HepG2 (cell line): ENCODE measurements around the gene SNRNP48. TPM values are rescaled to one million over a fixed set of nuclear protein-coding genes. Genes with fewer than 3 reads are reported as not detected.

Experiments
- AHR ChIP-seq: IDR thresholded peaks from 2 replicates; pipeline ENCODE4 v1.6.1; 2018; ENCODE audit warnings: missing genetic modification reagents, missing compliant biosample characterization
- ATM ChIP-seq: fragments of 450-650 bp; IDR thresholded peaks from 2 replicates; pipeline ENCODE4 v1.7.1; 2017; ENCODE audit warnings: mild to moderate bottlenecking, borderline replicate concordance
- CBFB ChIP-seq: sonication (generic); formaldehyde crosslinking; IDR thresholded peaks from 2 replicates; pipeline ENCODE4 v1.4.0; 2020; ENCODE audit warnings: missing genetic modification reagents
- CEBPB ChIP-seq: IDR thresholded peaks from 2 replicates; pipeline ENCODE4 v1.6.1; 2011; ENCODE audit warnings: low read depth, low read length, improper control_type of control experiment, borderline replicate concordance
- CENPX ChIP-seq: sonication (generic); formaldehyde crosslinking; IDR thresholded peaks from 2 replicates; pipeline ENCODE4 v1.9.0; 2021; ENCODE audit warnings: mild to moderate bottlenecking, missing genetic modification reagents, moderate library complexity
- DMAP1 ChIP-seq: IDR thresholded peaks from 2 replicates; pipeline ENCODE4 v1.6.1; 2016
- FIP1L1 ChIP-seq: fragments of 200-400 bp; formaldehyde crosslinking; IDR thresholded peaks from 2 replicates; pipeline ENCODE4 v1.6.1; 2018; ENCODE audit warnings: low read depth, mild to moderate bottlenecking, low read length, moderate library complexity, borderline replicate concordance; ENCODE audit not compliant: insufficient read depth
- GZF1 ChIP-seq: sonication (generic); formaldehyde crosslinking; IDR thresholded peaks from 2 replicates; pipeline ENCODE4 v1.5.1; 2020; ENCODE audit warnings: mild to moderate bottlenecking, missing genetic modification reagents
- HMG20A ChIP-seq: IDR thresholded peaks from 2 replicates; pipeline ENCODE4 v1.6.1; 2016; ENCODE audit warnings: borderline replicate concordance
- HOXA7 ChIP-seq: sonication (generic); formaldehyde crosslinking; IDR thresholded peaks from 2 replicates; pipeline ENCODE4 v1.8.1; 2022; ENCODE audit warnings: mild to moderate bottlenecking, missing genetic modification reagents, moderate library complexity
- MYNN ChIP-seq: sonication (generic); formaldehyde crosslinking; IDR thresholded peaks from 2 replicates; pipeline ENCODE4 v1.4.0; 2020; ENCODE audit warnings: mild to moderate bottlenecking, low read depth, missing genetic modification reagents
- PHF5A ChIP-seq: IDR thresholded peaks from one replicate; pipeline ENCODE4 v1.6.1; 2018; ENCODE audit warnings: low read depth, missing genetic modification reagents; ENCODE audit not compliant: unreplicated experiment
- PTBP1 ChIP-seq: fragments of 200-400 bp; formaldehyde crosslinking; IDR thresholded peaks from 2 replicates; pipeline ENCODE4 v1.6.1; 2018; ENCODE audit warnings: low read length, low read depth; ENCODE audit not compliant: poor library complexity, severe bottlenecking
- SP1 ChIP-seq, 2 experiments: fragments of 450-650 bp in 1 of 2; sonication (generic) in 1 of 2; formaldehyde crosslinking in 1 of 2; IDR thresholded peaks; 2 replicates each; pipeline versions ENCODE4 v1.4.0 to v1.6.1; 2016 to 2020; ENCODE audit warnings: missing genetic modification reagents in 1 of 2
- SUZ12 ChIP-seq: fragments of 150-350 bp; IDR thresholded peaks from 2 replicates; pipeline ENCODE4 v1.6.1; 2014; ENCODE audit warnings: low read depth, low read length
- U2AF1 ChIP-seq: fragments of 200-400 bp; formaldehyde crosslinking; optimal IDR thresholded peaks from 2 replicates; pipeline ENCODE3; 2017; ENCODE audit warnings: mild to moderate bottlenecking, low read depth, low read length
- ZBTB20 ChIP-seq: sonication (generic); formaldehyde crosslinking; IDR thresholded peaks from 2 replicates; pipeline ENCODE4 v1.8.1; 2023; ENCODE audit warnings: missing genetic modification reagents, low read depth, mild to moderate bottlenecking, borderline replicate concordance
- ZNF225 ChIP-seq: sonication (generic); formaldehyde crosslinking; IDR thresholded peaks from 2 replicates; pipeline ENCODE4 v1.4.0; 2020; ENCODE audit warnings: mild to moderate bottlenecking, missing genetic modification reagents
- ZNF3 ChIP-seq: IDR thresholded peaks from 2 replicates; pipeline ENCODE4 v1.7.0; 2017; ENCODE audit warnings: inconsistent platforms
- ZNF607 ChIP-seq: sonication (generic); formaldehyde crosslinking; IDR thresholded peaks from 2 replicates; pipeline ENCODE4 v1.5.1; 2020; ENCODE audit warnings: missing genetic modification reagents, mild to moderate bottlenecking, borderline replicate concordance
- ZNF790 ChIP-seq: sonication (generic); formaldehyde crosslinking; IDR thresholded peaks from 2 replicates; pipeline ENCODE4 v1.8.0; 2022; ENCODE audit warnings: missing genetic modification reagents, mild to moderate bottlenecking, borderline replicate concordance
- ZNF83 ChIP-seq: sonication (generic); formaldehyde crosslinking; IDR thresholded peaks from 2 replicates; pipeline ENCODE4 v1.4.0; 2020; ENCODE audit warnings: missing genetic modification reagents, mild to moderate bottlenecking, borderline replicate concordance
- polyA plus RNA-seq, 8 experiments: library from polyadenylated mRNA; depleted of rRNA in 3 of 8; stranded (reverse) in 7 of 8; unstranded in 1 of 8; fragments of >200 nt; fragmentation: Illumina TruSeq in 4 of 8; extraction: Trizol in 4 of 8; gene quantifications; 2 replicates each; pipeline versions ENCODE4 v1.2.1 to v1.2.3, GENCODE V29; 2011 to 2016; ENCODE audit warnings: low read depth in 4 of 8, missing spikeins in 1 of 8, mixed read lengths in 1 of 8; ENCODE audit not compliant: insufficient read depth in 1 of 8
- total RNA-seq, 5 experiments: library from RNA; depleted of rRNA; stranded (reverse); fragments of >200 nt; fragmentation: Illumina TruSeq; extraction: Trizol; gene quantifications; 2 replicates each; pipeline ENCODE4 v1.2.3, GENCODE V29; 2016; ENCODE audit warnings: low read depth in 1 of 5
- TF ChIP-seq, protein P1 (sequence below): sonication (generic); formaldehyde crosslinking; IDR thresholded peaks from 2 replicates; pipeline ENCODE4 v1.5.0; 2020; ENCODE audit warnings: missing genetic modification reagents
- TF ChIP-seq, protein P2 (sequence below): sonication (generic); formaldehyde crosslinking; IDR thresholded peaks from 2 replicates; pipeline ENCODE4 v1.8.1; 2022; ENCODE audit warnings: mild to moderate bottlenecking, missing genetic modification reagents
- TF ChIP-seq, protein P3 (sequence below): sonication (generic); formaldehyde crosslinking; IDR thresholded peaks from 2 replicates; pipeline ENCODE4 v1.5.1; 2020; ENCODE audit warnings: mild to moderate bottlenecking, missing genetic modification reagents
- TF ChIP-seq, protein P4 (sequence below): sonication (generic); IDR thresholded peaks from 2 replicates; pipeline ENCODE4 v1.6.1; 2016; ENCODE audit warnings: low read depth, borderline replicate concordance

Gene SNRNP48
- total and polyA plus RNA-seq, 2 of the 13 experiments (the other 11 are each of a cell fraction or from before 2014, with no cell fraction given) = 17.5 to 47.5 TPM

DNA sequence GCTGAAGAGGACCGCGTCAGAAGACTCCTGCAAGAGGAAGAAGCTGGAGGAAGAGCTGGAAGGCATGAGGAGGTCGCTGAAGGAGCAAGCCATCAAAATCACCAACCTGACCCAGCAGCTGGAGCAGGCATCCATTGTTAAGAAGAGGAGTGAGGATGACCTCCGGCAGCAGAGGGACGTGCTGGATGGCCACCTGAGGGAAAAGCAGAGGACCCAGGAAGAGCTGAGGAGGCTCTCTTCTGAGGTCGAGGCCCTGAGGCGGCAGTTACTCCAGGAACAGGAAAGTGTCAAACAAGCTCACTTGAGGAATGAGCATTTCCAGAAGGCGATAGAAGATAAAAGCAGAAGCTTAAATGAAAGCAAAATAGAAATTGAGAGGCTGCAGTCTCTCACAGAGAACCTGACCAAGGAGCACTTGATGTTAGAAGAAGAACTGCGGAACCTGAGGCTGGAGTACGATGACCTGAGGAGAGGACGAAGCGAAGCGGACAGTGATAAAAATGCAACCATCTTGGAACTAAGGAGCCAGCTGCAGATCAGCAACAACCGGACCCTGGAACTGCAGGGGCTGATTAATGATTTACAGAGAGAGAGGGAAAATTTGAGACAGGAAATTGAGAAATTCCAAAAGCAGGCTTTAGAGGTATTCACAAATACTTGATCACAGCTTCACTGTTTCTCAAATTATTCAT is 8.9 kb upstream of the SNRNP48 start (continued):
- TF ChIP-seq ZNF607 (CRISPR knock-in tag) (no peak), SP1 (IDR thresholded peaks at IDR 0.05) (no peak), SP1 (CRISPR knock-in tag; IDR thresholded peaks at IDR 0.05) (no peak), CBFB (CRISPR knock-in tag) (no peak), HOXA7 (no peak), CEBPB (no peak), ZNF790 (CRISPR knock-in tag) (no peak), MYNN (CRISPR knock-in tag) (no peak), ZNF83 (no peak), CENPX (CRISPR knock-in tag) (no peak), U2AF1 (no peak), PTBP1 (no peak), ZNF3 (CRISPR knock-in tag) (no peak), FIP1L1 (no peak), ZNF225 (CRISPR knock-in tag) (0 out of 2 replicates have a peak, but pooled peaks have one; percentile 51), PHF5A (CRISPR knock-in tag) (no peak), ZBTB20 (CRISPR knock-in tag) (no peak), ATM (no peak), SUZ12 (no peak), AHR (no peak), DMAP1 (CRISPR knock-in tag) (no peak), GZF1 (CRISPR knock-in tag) (no peak), HMG20A (CRISPR knock-in tag) (no peak)
- TF ChIP-seq, protein P1, sequence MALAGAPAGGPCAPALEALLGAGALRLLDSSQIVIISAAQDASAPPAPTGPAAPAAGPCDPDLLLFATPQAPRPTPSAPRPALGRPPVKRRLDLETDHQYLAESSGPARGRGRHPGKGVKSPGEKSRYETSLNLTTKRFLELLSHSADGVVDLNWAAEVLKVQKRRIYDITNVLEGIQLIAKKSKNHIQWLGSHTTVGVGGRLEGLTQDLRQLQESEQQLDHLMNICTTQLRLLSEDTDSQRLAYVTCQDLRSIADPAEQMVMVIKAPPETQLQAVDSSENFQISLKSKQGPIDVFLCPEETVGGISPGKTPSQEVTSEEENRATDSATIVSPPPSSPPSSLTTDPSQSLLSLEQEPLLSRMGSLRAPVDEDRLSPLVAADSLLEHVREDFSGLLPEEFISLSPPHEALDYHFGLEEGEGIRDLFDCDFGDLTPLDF (CRISPR knock-in tag) = no peak
- TF ChIP-seq, protein P2, sequence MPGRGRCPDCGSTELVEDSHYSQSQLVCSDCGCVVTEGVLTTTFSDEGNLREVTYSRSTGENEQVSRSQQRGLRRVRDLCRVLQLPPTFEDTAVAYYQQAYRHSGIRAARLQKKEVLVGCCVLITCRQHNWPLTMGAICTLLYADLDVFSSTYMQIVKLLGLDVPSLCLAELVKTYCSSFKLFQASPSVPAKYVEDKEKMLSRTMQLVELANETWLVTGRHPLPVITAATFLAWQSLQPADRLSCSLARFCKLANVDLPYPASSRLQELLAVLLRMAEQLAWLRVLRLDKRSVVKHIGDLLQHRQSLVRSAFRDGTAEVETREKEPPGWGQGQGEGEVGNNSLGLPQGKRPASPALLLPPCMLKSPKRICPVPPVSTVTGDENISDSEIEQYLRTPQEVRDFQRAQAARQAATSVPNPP (CRISPR knock-in tag) = no peak
- TF ChIP-seq, protein P3, sequence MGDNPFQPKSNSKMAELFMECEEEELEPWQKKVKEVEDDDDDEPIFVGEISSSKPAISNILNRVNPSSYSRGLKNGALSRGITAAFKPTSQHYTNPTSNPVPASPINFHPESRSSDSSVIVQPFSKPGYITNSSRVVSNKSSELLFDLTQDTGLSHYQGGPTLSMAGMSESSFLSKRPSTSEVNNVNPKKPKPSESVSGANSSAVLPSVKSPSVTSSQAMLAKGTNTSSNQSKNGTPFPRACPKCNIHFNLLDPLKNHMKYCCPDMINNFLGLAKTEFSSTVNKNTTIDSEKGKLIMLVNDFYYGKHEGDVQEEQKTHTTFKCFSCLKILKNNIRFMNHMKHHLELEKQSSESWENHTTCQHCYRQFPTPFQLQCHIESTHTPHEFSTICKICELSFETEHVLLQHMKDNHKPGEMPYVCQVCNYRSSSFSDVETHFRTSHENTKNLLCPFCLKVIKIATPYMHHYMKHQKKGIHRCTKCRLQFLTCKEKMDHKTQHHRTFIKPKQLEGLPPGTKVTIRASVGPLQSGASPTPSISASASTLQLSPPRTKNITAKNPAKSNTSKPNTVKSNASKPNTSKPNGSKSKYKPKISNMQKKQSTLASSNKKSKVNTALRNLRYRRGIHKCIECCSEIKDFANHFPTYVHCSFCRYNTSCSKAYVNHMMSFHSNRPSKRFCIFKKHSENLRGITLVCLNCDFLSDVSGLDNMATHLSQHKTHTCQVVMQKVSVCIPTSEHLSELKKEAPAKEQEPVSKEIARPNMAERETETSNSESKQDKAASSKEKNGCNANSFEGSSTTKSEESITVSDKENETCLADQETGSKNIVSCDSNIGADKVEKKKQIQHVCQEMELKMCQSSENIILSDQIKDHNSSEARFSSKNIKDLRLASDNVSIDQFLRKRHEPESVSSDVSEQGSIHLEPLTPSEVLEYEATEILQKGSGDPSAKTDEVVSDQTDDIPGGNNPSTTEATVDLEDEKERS (CRISPR knock-in tag) = 0 out of 2 replicates have a peak, but pooled peaks have one; percentile 42
- TF ChIP-seq, protein P4, sequence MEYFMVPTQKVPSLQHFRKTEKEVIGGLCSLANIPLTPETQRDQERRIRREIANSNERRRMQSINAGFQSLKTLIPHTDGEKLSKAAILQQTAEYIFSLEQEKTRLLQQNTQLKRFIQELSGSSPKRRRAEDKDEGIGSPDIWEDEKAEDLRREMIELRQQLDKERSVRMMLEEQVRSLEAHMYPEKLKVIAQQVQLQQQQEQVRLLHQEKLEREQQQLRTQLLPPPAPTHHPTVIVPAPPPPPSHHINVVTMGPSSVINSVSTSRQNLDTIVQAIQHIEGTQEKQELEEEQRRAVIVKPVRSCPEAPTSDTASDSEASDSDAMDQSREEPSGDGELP = peak; percentile 51; the same call in 1 of the 2 replicates
